GM23338 (cell line): ENCODE data around the gene CTNNA2. TPM values are rescaled to one million over a fixed set of nuclear protein-coding genes. Genes with fewer than 3 reads are reported as not detected.

Experiments used
- ATAC-seq: fragments of 200-7000 bp; cut with Tn5 transposase; 3 replicates; pipeline ENCODE4 v1.9.1; 2020
- DNase-seq: peaks from one replicate; pipeline ENCODE4 v3.0.0-alpha.2; 2015; ENCODE audit warnings: low spot score
- H2AFZ ChIP-seq: fragments of 200-600 bp; sonication (generic); 2 replicates; pipeline ENCODE4 v1.8.0; 2016; ENCODE audit warnings: antibody characterized with exemption, mild to moderate bottlenecking, moderate library complexity
- H3F3A ChIP-seq: fragments of 200-600 bp; sonication (generic); replicated peaks from 2 replicates; pipeline ENCODE4 v1.8.0; 2017; ENCODE audit warnings: antibody characterized with exemption, mixed run types, low read depth
- H3K27ac ChIP-seq: fragments of 200-600 bp; sonication (generic); 2 replicates; pipeline ENCODE4 v1.6.1; 2016; ENCODE audit warnings: low read depth
- H3K27me3 ChIP-seq: fragments of 200-600 bp; sonication (generic); 2 replicates; pipeline ENCODE4 v1.8.0; 2016; ENCODE audit warnings: mild to moderate bottlenecking, mixed run types, moderate library complexity; ENCODE audit not compliant: insufficient read depth
- H3K36me3 ChIP-seq: fragments of 200-600 bp; sonication (generic); 2 replicates; pipeline ENCODE4 v1.8.0; 2016; ENCODE audit warnings: mild to moderate bottlenecking; ENCODE audit not compliant: insufficient read depth
- H3K4me1 ChIP-seq: fragments of 200-600 bp; sonication (generic); 2 replicates; pipeline ENCODE4 v1.8.0; 2016; ENCODE audit warnings: mild to moderate bottlenecking, moderate library complexity; ENCODE audit not compliant: insufficient read depth
- H3K4me2 ChIP-seq: fragments of 200-600 bp; sonication (generic); 2 replicates; pipeline ENCODE4 v1.7.1; 2017; ENCODE audit warnings: mixed run types
- H3K4me3 ChIP-seq: fragments of 200-600 bp; sonication (generic); 2 replicates; pipeline ENCODE4 v1.6.1; 2016; ENCODE audit warnings: mixed run types
- H3K79me2 ChIP-seq: fragments of 200-600 bp; sonication (generic); replicated peaks from 2 replicates; pipeline ENCODE4 v1.8.0; 2017; ENCODE audit warnings: mild to moderate bottlenecking; ENCODE audit not compliant: insufficient read depth
- H3K9me2 ChIP-seq: fragments of 200-600 bp; sonication (generic); 2 replicates; pipeline ENCODE4 v1.8.0; 2017; ENCODE audit not compliant: insufficient read depth
- H4K20me1 ChIP-seq: fragments of 200-600 bp; sonication (generic); replicated peaks from 2 replicates; pipeline ENCODE4 v1.8.0; 2017; ENCODE audit warnings: mild to moderate bottlenecking; ENCODE audit not compliant: insufficient read depth
- H3K27ac Mint-ChIP-seq: 2 replicates; pipeline ENCODE4 v1.8.0; 2020; ENCODE audit warnings: inconsistent platforms, mild to moderate bottlenecking, moderate library complexity, mixed read lengths
- H3K27me3 Mint-ChIP-seq: 3 replicates; pipeline ENCODE4 v1.8.0; 2022; ENCODE audit warnings: low read depth, mild to moderate bottlenecking, moderate library complexity, mixed read lengths, inconsistent platforms; ENCODE audit not compliant: insufficient read depth, poor library complexity
- H3K36me3 Mint-ChIP-seq: 3 replicates; pipeline ENCODE4 v1.8.0; 2021; ENCODE audit warnings: low read depth, mild to moderate bottlenecking, inconsistent platforms, moderate library complexity, mixed read lengths
- H3K4me1 Mint-ChIP-seq: 3 replicates; pipeline ENCODE4 v1.8.0; 2020; ENCODE audit warnings: mild to moderate bottlenecking, inconsistent platforms, mixed read lengths
- H3K4me3 Mint-ChIP-seq: 3 replicates; pipeline ENCODE4 v1.8.0; 2021; ENCODE audit warnings: moderate library complexity, mild to moderate bottlenecking, inconsistent platforms, mixed read lengths
- H3K9me3 Mint-ChIP-seq: 3 replicates; pipeline ENCODE4 v1.8.0; 2020; ENCODE audit warnings: moderate library complexity, mild to moderate bottlenecking, inconsistent platforms, mixed read lengths
- CREB1 ChIP-seq: fragments of 250-450 bp; sonication (Bioruptor Pico); IDR thresholded peaks from 2 replicates; pipeline ENCODE4 v1.5.0; 2020; ENCODE audit warnings: low read depth, mild to moderate bottlenecking, moderate library complexity
- ETS1 ChIP-seq: IDR thresholded peaks from 2 replicates; pipeline ENCODE4 v1.6.1; 2016; ENCODE audit warnings: antibody characterized with exemption
- EZH2 ChIP-seq: fragments of 200-600 bp; sonication (generic); IDR thresholded peaks from one replicate; pipeline ENCODE4 v1.8.0; 2017; ENCODE audit warnings: antibody characterized with exemption, mild to moderate bottlenecking, low read depth; ENCODE audit not compliant: unreplicated experiment
- EZH2phosphoT487 ChIP-seq: fragments of 200-600 bp; sonication (generic); IDR thresholded peaks from one replicate; pipeline ENCODE4 v1.8.1; 2018; ENCODE audit warnings: antibody characterized with exemption; ENCODE audit not compliant: unreplicated experiment
- JUNB ChIP-seq: IDR thresholded peaks from one replicate; pipeline ENCODE4 v1.6.1; 2016; ENCODE audit warnings: antibody characterized with exemption; ENCODE audit not compliant: unreplicated experiment
- NANOG ChIP-seq: IDR thresholded peaks from 2 replicates; pipeline ENCODE4 v1.6.1; 2016; ENCODE audit warnings: antibody characterized with exemption, borderline replicate concordance
- POLR2AphosphoS5 ChIP-seq: IDR thresholded peaks from 2 replicates; pipeline ENCODE4 v1.6.1; 2016; ENCODE audit warnings: antibody characterized with exemption, low read depth
- REST ChIP-seq: IDR thresholded peaks from one replicate; pipeline ENCODE4 v1.6.1; 2018; ENCODE audit warnings: antibody characterized with exemption; ENCODE audit not compliant: unreplicated experiment
- STAT1 ChIP-seq: IDR thresholded peaks from one replicate; pipeline ENCODE4 v1.6.1; 2016; ENCODE audit warnings: antibody characterized with exemption; ENCODE audit not compliant: unreplicated experiment
- ZNF114 ChIP-seq: fragments of 250-450 bp; sonication (Bioruptor Pico); IDR thresholded peaks from 2 replicates; pipeline ENCODE4 v1.5.0; 2020; ENCODE audit warnings: mild to moderate bottlenecking, moderate library complexity
- ZNF331 ChIP-seq: fragments of 250-450 bp; sonication (Bioruptor Pico); IDR thresholded peaks from 2 replicates; pipeline ENCODE4 v1.5.0; 2020; ENCODE audit warnings: low read depth, mild to moderate bottlenecking, moderate library complexity
- ZNF462 ChIP-seq: fragments of 250-450 bp; sonication (Bioruptor Pico); IDR thresholded peaks from 2 replicates; pipeline ENCODE4 v1.5.0; 2020; ENCODE audit warnings: mild to moderate bottlenecking, moderate library complexity
- polyA plus RNA-seq: library from polyadenylated mRNA; unstranded; fragments of >200 nt; fragmentation: Nextera tagmentation; extraction: Ambion mirVana; gene quantifications from 2 replicates; pipeline ENCODE4 v1.2.1, GENCODE V29; 2016
- total RNA-seq: library from RNA; depleted of rRNA; stranded (reverse); fragments of >200 nt; shearing (Covaris generic); gene quantifications from 2 replicates; pipeline ENCODE4 v1.2.3, GENCODE V29; 2014
- TF ChIP-seq, protein P1 (sequence below), 2 experiments: fragments of 200-600 bp in 1 of 2; sonication (generic) in 1 of 2; conservative IDR thresholded peaks; 2 replicates each; pipeline versions ENCODE4 v1.5.1 to v1.6.1; 2016 to 2017; ENCODE audit warnings: antibody characterized with exemption in 2 of 2, low read depth in 2 of 2, mild to moderate bottlenecking in 2 of 2, moderate library complexity in 1 of 2

Gene CTNNA2
- total and polyA plus RNA-seq, 2 experiments from 2014 or later = 6.4 to 15.6 TPM

DNA sequence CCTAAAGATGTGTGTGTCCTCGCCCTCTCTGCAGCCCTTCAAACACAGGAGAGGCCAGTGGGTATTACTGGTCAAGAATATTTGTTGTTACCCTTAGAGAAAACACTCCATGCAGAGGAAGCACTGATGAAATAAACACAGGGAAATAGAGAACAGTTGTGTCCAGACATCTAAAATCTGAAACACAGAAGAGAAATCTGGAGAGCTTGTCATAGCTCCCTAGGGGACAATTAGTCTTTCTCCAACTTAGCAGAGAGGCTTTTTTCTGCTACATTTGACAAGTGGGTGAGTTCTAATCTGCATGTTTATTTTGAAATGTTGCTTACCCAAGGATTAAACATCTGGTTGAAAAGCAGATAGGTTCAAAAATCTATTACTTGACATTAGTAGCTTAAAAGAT is 190.1 kb downstream of the CTNNA2 start:
- no peaks in the 10 kb centered on the region for H3K27me3 ChIP-seq
- H3K4me2 ChIP-seq = no peak overlapping the region
- no peak for TF ChIP-seq ETS1
- TF ChIP-seq ZNF462 (CRISPR knock-in tag) = no peak
- TF ChIP-seq EZH2 = no peak
- TF ChIP-seq NANOG = no peak
- TF ChIP-seq REST = no peak
- TF ChIP-seq JUNB = no peak
- TF ChIP-seq STAT1 = no peak
- no peak for TF ChIP-seq ZNF114 (CRISPR knock-in tag)
- TF ChIP-seq ZNF331 = no peak
- no peak for TF ChIP-seq CREB1 (CRISPR knock-in tag)
- TF ChIP-seq, protein P1, sequence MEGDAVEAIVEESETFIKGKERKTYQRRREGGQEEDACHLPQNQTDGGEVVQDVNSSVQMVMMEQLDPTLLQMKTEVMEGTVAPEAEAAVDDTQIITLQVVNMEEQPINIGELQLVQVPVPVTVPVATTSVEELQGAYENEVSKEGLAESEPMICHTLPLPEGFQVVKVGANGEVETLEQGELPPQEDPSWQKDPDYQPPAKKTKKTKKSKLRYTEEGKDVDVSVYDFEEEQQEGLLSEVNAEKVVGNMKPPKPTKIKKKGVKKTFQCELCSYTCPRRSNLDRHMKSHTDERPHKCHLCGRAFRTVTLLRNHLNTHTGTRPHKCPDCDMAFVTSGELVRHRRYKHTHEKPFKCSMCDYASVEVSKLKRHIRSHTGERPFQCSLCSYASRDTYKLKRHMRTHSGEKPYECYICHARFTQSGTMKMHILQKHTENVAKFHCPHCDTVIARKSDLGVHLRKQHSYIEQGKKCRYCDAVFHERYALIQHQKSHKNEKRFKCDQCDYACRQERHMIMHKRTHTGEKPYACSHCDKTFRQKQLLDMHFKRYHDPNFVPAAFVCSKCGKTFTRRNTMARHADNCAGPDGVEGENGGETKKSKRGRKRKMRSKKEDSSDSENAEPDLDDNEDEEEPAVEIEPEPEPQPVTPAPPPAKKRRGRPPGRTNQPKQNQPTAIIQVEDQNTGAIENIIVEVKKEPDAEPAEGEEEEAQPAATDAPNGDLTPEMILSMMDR (conservative IDR thresholded peaks at IDR 0.05; ENCODE audit: low read depth in 2 of 2) = no peak
- TF ChIP-seq EZH2phosphoT487 = no peak
- no peak for TF ChIP-seq POLR2AphosphoS5
- no peaks in the 10 kb centered on the region; the same call in 1 of the 2 replicates for H3K9me2 ChIP-seq
- H3K27me3 Mint-ChIP-seq = peaks cover 3% of the 10 kb centered on the region
- H3K36me3 Mint-ChIP-seq = no peaks in the 10 kb centered on the region; the same call in 2 of the 3 replicates
- DNase-seq = no peak
- H3K4me3 Mint-ChIP-seq = no peak overlapping the region
- H3K36me3 ChIP-seq = no peaks in the 10 kb centered on the region
- 0 out of 2 replicates have a peak overlapping the region, but pooled peaks have one; percentile 10 for H3K27ac ChIP-seq
- ATAC-seq = no peak
- H3K79me2 ChIP-seq = no peaks in the 10 kb centered on the region
- H3K4me1 ChIP-seq = no peaks in the 10 kb centered on the region
- H3K4me3 ChIP-seq = no peak overlapping the region
- H3K9me3 Mint-ChIP-seq = no peaks in the 10 kb centered on the region
- no peak overlapping the region for H2AFZ ChIP-seq
- no peaks in the 10 kb centered on the region for H3F3A ChIP-seq
- H3K27ac Mint-ChIP-seq = no peak overlapping the region
- peaks cover 10% of the 10 kb centered on the region; the same call in 2 of the 3 replicates for H3K4me1 Mint-ChIP-seq
- no peaks in the 10 kb centered on the region for H4K20me1 ChIP-seq
